Hematopoietic multipotent progenitor cell treated with erythropoietin and hydrocortisone succinate and interleukin-3 and kit ligand, for 6 days (in vitro differentiated cells): Measurements from ENCODE around the gene RALBP1.
"Not testable (repeated sequence)": the region's sequence is repeated elsewhere in the genome, so short reads cannot be mapped to it uniquely, and the experiment has no call there.

ENCODE experiments used
- DNase-seq: peaks from one replicate; pipeline ENCODE4 v3.0.0-alpha.2; 2015

The RALBP1 gene

GRCh38 chr18:9455718-9456511, 19.4 kb upstream of the RALBP1 start:
- DNase-seq: no peak

GRCh38 chr18:9466127-9466526, 9.2 kb upstream of the RALBP1 start:
- no peak for DNase-seq

- no peak for DNase-seq
Observed at GRCh38 chr18:9466846-9467245, 8.5 kb upstream of the RALBP1 start.

GRCh38 chr18:9468998-9469397, 6.3 kb upstream of the RALBP1 start:
- DNase-seq: no peak

- no peak for DNase-seq
Observed at GRCh38 chr18:9469685-9470084, 5.6 kb upstream of the RALBP1 start.

GRCh38 chr18:9474108-9474982, 968 bp upstream of the RALBP1 start:
- DNase-seq: peak; percentile 59

- DNase-seq: peak; percentile 77
Observed at GRCh38 chr18:9475643-9476591, 604 bp downstream of the RALBP1 start.

- not testable (repeated sequence) for DNase-seq
Observed at GRCh38 chr18:9476949-9477348, 1.6 kb downstream of the RALBP1 start.

- peak; percentile 56 for DNase-seq
Observed at GRCh38 chr18:9477509-9477908, 2.2 kb downstream of the RALBP1 start.

GRCh38 chr18:9478545-9478944, 3.2 kb downstream of the RALBP1 start:
- no peak for DNase-seq

- DNase-seq: peak; percentile 18
Observed at GRCh38 chr18:9482790-9483189, 7.5 kb downstream of the RALBP1 start.

- no peak for DNase-seq
Observed at GRCh38 chr18:9483526-9483925, 8.2 kb downstream of the RALBP1 start.

GRCh38 chr18:9484856-9485255, 9.5 kb downstream of the RALBP1 start:
- DNase-seq: not testable (repeated sequence)

GRCh38 chr18:9488538-9488937, 13.2 kb downstream of the RALBP1 start:
- peak; percentile 21 for DNase-seq

GRCh38 chr18:9494778-9495331, 19.5 kb downstream of the RALBP1 start:
- DNase-seq: peak; percentile 58

GRCh38 chr18:9495465-9495864, 20.2 kb downstream of the RALBP1 start:
- no peak for DNase-seq

GRCh38 chr18:9495916-9496705, 20.8 kb downstream of the RALBP1 start:
- DNase-seq: no peak

- DNase-seq: peak; percentile 55
Observed at GRCh38 chr18:9506046-9506792, 30.9 kb downstream of the RALBP1 start.

GRCh38 chr18:9507565-9508088, 32.3 kb downstream of the RALBP1 start:
- DNase-seq: peak; percentile 26

GRCh38 chr18:9508446-9509025, 33.2 kb downstream of the RALBP1 start:
- DNase-seq: no peak
